Stimulated activated CD4-positive, alpha-beta T cell treated with anti-CD3 and anti-CD28 coated beads, Interleukin-4, amount 100 ng/mL, for 1 hour (primary cell): ENCODE data around the gene UBE2V1.
"Not testable (repeated sequence)": the region's sequence is repeated elsewhere in the genome, so short reads cannot be mapped to it uniquely, and the experiment has no call there.

Experiments used
- DNase-seq: peaks from one replicate; pipeline ENCODE4 v3.0.0-alpha.2; 2020

UBE2V1 gene

DNA sequence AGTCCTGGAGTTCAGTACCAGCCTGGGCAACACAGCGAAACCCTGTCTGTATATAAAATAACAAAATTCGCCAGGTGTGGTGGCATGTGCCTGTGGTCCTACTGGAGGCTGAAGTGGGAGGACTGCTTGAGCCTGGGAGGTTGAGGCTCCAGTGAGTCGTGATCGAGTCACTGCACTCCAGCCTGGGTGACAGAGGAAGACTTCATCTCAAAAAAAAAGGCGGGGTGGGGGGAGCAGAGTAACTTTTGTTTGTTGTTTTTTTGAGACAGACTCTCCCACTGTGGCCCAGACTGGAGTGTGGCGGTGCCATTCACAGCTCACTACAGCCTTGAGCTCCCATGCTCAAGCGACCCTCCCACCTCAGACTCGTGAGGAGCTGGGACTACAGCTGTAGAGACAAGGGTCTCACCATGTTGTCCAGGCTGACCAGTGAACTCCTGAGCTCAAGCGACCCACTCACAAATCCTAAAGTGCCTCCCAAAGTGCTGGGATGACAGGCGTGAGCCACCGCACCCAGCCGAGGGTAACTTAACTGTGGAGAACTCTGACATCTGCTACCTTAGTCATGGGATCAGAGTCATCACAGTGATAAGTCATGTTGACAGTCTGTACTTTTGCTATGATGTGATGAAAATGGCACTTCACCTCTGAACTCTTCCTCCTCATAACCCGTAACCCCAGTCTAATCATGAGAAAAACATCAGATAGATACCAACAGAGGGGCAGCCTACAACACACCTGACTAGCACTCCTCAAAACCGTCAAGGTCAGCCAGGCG, 24.1 kb upstream of the UBE2V1 start:
- DNase-seq: peak; percentile 14

DNA sequence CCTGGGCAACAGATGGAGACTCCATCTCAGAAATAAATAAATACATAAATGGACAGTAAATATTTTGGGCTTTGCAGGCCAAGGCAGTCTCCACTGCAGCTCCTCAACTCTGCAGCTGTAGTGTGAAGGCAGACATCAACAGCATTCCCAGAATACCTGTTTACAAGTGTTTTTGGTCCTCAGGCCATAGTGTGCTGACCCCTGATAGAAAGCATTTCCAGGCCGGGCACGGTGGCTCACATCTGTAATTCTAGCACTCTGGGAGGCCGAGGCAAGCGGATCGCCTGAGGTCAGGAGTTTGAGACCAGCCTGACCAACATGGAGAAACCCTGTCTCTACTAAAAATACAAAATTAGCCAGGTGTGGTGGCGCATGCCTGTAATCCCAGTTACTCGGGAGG, 22.2 kb upstream of the UBE2V1 start:
- DNase-seq: not testable (repeated sequence)

- no peak for DNase-seq
Measured at GRCh38 chr20:50133474-50134217, 20.7 kb upstream of the UBE2V1 start.

GRCh38 chr20:50133041-50133440, 20.1 kb upstream of the UBE2V1 start:
- no peak for DNase-seq

DNA sequence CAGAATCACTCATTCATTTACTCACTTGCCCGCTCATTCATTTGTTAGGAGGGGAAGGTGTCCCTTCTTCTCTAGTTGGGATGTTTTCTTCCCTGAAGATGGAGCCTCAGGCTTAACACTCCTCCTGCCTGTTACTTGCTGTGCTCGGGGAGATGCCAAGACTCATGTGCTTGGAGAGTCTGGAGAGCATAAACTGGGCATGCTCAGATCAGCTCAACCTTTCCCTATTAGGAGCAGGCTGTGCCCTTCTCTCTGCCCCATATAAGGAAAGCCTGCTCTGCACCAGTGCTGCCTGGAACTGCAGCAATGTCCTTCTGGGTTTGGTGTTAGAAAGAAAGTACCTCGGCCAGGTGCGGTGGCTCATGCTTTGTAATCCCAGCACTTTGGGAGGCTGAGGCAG, 18.0 kb upstream of the UBE2V1 start:
- DNase-seq: no peak

- DNase-seq: no peak
Measured at GRCh38 chr20:50130356-50130723, 17.4 kb upstream of the UBE2V1 start.

GRCh38 chr20:50129662-50130355, 16.9 kb upstream of the UBE2V1 start:
- DNase-seq: no peak

GRCh38 chr20:50128520-50128905, 15.6 kb upstream of the UBE2V1 start:
- DNase-seq: no peak

DNA sequence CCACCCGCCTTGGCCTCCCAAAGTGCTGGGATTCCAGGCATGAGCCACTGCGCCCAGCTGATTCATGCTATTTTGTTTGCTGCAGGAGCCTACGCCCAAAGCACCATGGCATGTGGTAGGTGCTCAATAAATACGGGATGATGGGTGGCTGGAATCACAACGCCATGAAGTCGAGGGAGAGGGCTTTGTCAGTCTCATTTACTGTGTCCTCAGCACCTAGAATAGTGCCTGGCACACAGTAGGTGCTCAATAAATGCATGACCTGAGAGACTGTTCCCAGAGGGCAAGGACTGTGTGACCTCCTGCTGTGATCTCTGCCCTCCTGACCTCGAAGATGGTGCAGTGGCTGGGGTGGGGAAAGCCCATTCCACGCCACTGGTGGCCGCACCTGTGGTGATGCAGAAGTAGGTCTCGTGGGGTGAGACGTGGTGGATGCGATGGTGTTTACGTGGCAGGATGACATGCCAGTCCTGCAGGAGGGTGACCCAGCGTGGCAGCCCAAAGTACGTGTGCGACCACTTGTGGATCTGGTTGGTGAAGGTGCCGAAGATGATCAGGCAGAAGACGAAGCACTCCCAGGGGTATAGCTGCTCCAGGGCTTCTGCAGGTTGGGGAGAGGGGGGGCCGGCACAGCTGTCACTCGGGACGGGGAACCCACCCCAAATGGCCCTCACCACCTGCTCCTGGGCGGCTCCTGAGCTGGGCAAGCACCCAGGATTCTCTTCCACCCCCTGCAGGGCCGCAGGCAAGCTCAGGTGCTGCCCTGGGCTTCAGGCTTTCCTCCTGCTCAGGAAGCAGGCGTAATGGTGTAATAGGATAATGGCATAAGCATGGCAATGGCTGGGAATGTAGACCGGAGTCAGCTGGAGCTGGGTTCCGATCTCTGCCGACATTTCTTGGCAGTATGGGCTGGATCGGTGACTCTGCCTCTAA, 14.9 kb upstream of the UBE2V1 start:
- DNase-seq: no peak

- no peak for DNase-seq
Measured at GRCh38 chr20:50126662-50127061, 13.7 kb upstream of the UBE2V1 start.

GRCh38 chr20:50125279-50125678, 12.3 kb upstream of the UBE2V1 start:
- DNase-seq: no peak

- no peak for DNase-seq
Measured at GRCh38 chr20:50124496-50124895, 11.5 kb upstream of the UBE2V1 start.

DNA sequence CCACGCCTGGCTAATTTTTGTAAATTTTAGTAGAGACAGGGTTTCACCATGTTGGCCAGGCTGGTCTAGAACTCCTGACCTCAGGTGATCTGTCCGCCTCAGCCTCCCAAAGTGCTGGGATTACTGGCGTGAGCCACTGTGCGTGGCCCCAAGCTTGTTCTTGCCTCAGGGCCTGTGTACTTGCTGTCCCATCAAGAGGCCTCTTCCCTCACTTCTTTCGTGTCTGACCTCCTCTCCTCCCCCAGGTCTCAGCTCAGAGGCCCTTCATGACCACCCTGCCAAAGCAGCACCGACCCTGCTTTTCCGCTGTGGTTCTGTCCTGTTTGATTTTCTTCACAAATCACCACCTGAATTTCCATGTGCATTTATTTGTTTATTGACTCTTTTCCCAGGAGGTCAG, 10.5 kb upstream of the UBE2V1 start:
- DNase-seq: no peak

DNA sequence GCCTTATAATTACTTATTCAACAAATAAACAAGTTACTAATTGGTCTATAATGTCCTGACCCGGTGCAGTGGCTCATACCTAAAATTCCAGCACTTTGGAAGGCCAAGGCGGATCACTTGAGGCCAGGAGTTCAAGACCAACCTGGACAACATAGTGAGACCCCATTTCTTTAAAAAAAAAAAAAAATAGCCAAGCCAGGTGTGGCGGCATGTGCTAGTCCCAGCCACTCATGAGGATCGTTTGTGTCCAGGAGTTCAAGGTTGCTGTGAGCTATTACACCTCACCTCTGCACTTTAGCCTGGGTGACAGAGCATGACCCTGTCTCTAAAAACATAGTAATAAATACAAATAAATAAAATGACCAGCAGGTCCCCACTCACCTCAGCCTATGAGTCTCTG, 9.8 kb upstream of the UBE2V1 start:
- no peak for DNase-seq

- no peak for DNase-seq
Measured at GRCh38 chr20:50121858-50122271, 8.9 kb upstream of the UBE2V1 start.

DNA sequence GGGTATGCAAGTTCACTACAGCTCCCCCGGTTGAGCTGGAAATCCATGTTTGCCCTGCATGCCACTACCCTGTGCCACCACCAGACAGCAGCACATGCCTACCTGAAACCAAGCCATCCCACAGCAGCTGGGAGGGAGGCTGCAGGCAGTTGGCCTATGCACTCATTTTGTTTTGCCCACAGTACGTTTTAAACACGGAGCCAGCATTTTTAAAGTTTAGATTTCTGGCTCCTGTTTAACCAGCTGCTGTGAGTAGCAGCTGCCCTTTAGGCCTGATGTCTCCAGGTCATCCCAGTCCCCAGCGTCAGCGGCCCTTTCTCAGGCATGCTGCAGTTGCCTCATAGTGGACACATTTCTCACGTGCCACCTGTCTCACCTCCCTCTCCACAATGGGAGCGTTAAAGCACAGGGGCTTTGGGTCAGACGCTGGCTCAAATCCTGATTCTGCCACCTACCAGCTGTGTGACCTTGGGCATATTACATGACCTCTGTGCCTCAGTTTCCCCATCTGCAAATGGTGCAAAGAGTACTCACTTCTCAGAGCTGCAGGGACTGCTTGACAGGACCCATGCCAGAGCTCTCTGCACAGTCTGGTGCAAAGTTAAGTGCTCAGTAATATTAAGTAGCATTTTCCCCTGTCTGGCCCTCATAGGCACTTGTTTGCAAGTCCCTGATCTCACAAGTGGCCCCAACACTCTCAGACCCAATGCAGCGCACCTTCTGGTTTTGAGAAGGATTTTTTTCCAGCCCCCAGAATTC, 8.2 kb upstream of the UBE2V1 start:
- DNase-seq: peak; percentile 57

DNA sequence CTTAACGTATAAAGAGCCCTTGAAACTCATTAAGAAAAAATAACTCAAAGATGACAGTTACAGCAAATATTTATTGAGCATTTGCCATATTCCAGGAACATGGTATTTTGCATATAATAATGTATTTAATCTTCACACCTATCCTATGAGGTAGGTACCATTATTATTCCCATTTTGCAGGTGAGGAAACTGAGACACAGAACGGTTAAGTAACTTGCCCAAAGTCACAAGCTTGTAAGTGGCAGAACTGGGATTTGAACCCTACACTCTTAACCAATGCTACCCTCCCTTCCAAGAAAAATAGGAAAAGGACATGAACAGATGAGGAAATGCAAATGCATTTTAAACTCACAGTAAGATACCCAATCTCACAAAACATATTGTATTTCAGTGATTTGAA, 5.3 kb upstream of the UBE2V1 start:
- no peak for DNase-seq

DNA sequence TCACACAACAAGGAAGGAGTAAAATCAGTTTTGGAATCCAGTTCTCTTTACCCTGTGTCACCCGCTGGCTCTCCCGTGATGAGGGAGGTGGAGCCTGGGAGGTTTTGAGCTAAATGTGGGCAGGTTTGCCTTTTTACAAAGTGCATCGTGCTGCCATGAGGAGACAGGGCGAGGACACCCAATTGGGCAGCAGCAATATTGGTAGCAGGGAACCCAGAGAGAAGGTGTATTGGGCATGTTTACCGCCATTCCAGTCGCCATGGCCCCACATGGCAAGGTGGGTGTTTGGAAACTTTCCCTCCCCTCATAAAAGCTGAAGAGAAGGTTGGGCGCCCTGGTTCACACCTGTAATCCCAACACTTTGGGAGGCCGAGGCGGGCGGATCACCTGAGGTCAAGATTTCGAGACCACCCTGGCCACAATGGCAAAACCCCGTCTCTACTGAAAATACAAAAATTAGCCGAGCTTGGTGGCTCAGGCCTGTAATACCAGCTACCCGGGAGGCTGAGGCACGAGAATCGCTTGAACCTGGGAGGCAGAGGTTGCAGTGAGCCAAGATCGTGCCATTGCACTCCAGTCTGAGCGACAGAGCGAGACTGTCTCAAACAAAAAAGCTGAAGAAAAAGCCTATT, 3.5 kb upstream of the UBE2V1 start:
- no peak for DNase-seq

GRCh38 chr20:50115591-50116367, 2.8 kb upstream of the UBE2V1 start:
- DNase-seq: peak; percentile 90

DNA sequence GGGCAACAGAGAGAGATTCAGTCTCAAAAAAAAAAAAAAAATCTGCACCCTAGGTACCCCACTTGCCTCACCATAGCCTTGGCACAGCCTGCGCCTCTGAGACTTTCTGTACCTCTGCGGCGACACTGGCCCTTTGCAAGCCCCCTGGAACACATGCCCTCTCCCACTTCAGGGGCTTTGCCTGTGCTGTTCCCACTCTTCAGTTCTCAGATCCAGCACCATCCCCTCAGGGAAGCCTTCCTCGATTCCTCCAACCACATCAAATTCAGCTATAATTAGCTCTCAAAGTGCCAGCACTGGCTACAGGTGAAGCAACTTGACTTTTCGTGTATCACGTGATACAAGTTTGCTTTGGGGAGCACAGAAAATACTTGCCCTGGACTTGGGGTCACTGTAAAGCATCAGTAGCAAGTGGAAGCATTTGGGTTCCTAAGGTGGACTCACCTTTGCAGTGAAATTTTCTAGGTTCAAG, 2.1 kb upstream of the UBE2V1 start:
- no peak for DNase-seq
